CD4-positive, alpha-beta T cell treated with Interleukin-17A for 1 hour (primary cell): ENCODE data around the gene TNP2.

Source experiments
- DNase-seq: peaks from one replicate; pipeline ENCODE4 v3.0.0-alpha.2; 2020

The TNP2 gene

DNA sequence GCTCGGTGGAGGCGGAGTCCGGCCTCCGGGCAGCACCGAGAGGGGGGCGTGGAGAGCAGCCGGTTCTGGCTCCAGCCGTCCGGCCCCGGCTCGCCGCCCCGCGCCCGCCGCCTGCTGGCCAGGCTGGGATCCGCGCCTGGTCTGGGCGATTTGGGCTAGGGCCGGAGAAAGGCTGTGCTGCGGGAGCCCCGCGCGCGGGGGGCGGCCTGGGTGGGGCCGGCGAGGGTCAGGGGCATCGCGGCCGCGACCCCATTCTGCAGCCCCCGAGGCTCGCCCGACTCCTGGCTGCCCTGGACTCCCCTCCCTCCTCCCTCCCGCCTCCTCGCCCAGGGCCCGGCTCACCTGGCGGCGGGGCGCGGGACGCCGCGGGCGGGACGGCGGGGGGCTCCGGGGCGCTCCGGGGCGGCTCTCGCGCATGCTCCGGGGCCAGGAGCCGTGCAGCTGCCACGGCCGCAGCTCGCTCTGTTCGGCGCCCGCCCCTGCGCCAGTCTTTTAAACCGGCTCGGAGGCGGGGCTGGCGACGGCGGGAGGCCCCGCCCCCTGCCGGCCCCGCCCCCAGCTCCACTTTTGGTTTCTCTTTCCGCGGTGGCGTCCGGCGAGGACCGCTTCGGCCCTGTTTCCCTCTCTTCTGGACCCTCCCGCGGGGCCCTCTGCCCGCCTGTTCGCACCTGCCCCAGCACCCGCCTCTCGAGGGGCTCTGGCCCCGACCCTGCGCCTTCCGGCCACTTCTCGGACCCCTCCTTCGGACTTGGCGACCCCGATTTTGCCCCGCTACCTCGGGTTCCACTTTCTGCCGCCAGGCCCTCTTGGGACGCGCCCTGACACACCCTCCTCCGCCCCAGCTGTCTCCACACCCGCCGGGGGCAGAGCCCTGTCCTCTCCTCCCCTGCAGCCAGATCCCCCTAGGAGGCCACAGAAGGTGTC, 13.1 kb downstream of the TNP2 start, which contains the start of gene SOCS1:
Gene SOCS1 (minus strand): TSS at position 468 of the 924 bp plus-strand sequence. CDS start 726 bp downstream, outside the sequence.
- peak; percentile 89 for DNase-seq

DNA sequence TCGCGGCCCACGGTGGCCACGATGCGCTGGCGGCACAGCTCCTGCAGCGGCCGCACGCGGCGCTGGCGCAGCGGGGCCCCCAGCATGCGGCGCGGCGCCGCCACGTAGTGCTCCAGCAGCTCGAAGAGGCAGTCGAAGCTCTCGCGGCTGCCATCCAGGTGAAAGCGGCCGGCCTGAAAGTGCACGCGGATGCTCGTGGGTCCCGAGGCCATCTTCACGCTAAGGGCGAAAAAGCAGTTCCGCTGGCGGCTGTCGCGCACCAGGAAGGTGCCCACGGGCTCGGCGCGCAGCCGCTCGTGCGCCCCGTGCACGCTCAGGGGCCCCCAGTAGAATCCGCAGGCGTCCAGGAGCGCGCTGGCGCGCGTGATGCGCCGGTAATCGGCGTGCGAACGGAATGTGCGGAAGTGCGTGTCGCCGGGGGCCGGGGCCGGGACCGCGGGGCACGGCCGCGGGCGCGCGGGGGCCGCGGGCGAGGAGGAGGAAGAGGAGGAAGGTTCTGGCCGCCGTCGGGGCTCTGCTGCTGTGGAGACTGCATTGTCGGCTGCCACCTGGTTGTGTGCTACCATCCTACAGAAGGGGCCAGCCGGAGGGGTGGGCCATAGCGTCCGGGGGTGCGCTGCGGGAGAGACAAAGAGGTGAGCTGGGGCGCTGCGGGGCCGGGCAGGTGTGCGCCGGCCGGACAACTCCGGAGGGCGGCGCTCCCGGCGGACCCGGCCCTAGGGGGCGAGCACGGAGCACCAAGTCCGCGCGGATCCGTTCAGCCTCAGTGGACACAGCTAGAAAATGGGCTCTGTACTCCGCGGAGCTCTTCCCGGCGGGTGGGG, 14.0 kb downstream of the TNP2 start:
- peak; percentile 68 for DNase-seq

DNA sequence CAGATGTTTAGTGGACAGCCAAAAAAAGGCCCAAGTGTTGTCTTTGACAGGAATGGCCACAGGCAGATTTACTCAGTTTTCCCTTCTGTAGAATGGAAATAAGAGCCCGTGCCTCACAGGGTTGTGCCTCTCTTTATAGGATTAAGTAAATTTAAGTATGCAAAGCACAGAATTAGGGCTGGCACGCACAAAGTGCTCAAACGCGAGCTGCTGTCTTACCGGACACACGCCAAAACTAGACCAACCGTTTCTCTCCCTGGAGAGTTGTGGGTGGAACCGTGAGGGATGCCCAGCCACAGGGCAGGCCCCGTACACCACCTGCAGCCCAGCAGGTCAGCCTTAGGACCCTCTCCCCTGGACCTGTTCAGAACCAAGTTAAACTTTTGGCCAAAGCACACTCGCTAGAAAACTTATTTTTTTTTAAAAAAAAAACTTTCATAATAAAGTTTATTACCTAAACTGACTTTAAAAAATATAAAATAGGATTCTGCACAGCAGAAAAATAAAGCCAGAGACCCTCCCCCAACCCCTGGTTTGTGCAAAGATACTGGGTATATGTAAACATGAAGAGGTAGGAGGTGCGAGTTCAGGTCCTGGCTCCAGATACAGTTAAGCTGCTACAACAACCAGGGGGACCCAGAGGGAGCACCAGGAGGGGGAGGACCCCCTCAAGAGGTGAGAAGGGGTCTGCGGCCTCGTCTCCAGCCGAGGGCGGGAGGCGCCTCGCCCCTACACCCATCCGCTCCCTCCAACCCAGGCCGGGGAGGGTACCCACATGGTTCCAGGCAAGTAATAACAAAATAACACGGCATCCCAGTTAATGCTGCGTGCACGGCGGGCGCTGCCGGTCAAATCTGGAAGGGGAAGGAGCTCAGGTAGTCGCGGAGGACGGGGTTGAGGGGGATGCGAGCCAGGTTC, 14.9 kb downstream of the TNP2 start:
- DNase-seq, result no peak

DNA sequence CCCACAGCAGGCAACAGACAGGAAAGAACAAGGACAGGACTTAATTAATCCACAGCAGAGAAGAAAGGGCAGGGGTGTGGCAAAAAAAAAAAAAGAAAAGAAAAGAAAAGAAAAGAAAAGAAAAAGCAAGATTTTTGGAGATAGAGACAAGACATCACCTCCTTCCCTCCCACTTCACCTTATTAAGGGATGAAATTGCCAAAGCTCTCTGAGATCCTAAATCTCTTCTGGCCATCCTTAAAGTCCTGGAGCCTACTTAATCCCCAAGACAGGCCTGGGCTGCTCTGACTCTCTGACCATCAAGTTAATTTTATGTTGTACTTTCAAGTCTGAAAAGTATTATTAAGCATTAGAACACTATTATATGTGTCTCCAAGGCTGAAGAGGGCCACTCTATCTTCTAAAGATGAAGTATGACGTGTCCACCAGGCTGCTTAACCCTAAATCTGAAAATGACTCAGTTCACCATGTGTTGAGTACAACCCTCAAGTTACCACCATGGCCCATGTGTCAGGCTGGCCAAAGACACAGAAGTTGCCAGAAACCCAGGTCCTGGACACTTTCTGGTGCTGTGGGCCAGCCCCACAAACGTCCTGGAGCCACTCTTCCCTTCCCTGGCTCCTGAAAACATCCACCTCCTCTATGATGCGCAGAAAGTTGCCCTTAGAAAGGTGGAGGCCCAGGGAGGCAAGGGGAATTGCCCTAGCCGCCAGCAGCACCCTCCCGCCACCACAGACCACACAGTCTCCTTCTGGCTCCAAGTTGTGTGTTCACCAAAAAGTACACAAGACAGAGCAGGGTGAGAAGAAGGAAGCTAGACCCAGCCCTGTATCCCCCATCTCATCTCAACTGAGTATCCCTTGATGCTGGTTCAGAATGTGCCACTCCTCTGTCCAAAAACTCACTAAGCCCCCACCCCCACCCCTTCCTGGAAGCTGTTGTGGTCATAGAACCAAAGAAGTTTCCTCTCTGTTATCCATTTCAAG, 15.8 kb downstream of the TNP2 start:
- DNase-seq, result peak; percentile 70

DNA sequence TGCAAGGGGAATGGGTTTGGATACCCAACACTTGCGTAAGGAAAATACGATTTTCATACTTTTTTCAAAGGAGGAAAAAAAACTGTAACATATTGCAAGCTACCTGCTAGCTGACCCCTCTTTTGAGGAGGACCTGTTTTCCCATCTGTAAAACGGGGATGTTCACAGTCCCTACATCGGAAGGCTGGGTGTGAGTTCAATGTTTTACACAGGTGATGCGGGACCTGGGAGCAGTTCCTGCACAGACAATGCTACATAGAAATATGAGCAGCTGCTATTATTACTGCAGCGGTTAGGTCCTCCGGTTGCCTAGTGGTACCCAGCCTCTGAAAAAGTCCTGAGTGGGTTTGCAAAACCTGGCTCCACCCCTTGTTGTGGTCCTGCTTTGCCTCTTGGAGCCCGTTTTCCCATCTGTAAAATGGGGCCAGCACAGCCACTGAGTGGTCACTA, 16.6 kb downstream of the TNP2 start:
- DNase-seq, result no peak

DNA sequence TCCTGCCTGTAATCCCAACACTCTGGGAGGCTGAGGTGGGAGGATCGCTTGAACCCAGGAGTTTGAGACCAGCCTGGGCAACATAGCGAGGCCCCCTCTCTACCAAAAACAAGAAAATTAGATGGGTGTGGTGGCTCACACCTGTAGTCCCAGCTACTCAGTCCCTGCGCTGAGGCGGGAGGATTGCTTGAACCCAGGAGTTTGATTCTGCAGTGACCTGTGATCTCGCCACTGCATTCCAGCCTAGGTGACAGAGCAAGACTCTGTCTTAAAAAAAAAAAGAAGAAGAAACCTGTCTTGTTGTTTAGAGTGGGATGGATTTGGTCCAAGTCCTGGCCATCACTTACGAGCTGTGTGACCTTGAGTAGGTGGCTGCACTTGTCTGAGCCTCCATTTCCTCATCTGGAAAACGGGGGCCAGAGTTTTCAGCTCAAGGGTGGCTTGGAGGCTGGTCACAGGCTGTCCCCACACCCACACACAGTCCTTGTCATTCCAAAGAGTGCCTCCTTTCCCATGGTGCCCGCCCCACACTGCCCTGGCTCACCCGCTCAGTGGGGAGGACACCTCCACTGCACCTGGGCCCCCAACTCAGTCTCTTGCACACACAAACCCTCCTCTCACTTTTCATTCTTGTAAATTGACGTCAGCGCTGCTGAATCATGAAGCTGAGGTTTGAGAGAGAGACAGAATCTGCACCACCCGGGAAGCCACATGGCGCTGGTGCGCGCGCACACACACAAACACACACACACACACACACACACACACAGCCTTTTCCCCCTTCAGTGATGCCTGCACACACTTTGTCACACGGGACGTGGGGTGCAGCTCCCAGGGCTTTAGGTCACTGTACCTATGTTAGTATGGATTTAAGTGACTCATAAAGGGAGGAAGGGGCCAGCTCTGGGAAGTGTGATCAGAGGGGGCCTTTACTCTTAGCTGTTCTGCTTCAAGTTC, 17.3 kb downstream of the TNP2 start:
- DNase-seq, result peak; percentile 81

DNA sequence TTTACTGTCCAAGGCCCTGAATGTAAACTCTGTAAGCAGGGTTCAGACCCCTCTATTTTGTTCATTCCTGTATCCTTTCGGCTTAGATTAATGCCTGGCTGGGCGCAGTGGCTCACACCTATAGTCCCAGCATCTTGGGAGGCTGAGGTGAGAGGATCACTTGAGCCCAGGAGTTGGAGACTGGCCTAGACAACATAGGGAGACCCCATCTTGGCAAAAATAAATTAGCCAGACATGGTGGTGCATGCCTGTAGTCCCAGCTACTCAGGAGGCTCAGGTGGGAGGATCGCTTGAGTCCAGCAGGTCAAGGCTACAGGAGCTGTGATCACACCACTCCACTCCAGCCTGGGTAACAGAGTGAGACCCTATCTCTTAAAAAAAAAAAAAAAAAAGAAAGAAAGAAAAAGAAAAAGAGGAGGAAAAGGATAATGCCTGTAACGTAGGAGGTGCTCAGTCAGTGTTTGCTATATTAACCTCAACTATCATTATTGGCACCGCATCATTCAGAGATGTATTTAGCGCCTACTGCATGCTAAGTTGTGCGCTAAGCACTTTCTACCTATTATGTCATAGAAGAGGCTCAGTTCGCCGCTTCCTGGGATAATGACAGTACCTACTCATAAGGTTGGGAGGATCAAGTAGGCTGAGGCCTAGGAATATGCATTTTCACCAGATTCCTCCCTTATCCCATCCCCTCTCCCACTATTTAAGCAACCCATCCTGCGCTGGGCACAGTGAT, 18.2 kb downstream of the TNP2 start:
- DNase-seq, result no peak

DNA sequence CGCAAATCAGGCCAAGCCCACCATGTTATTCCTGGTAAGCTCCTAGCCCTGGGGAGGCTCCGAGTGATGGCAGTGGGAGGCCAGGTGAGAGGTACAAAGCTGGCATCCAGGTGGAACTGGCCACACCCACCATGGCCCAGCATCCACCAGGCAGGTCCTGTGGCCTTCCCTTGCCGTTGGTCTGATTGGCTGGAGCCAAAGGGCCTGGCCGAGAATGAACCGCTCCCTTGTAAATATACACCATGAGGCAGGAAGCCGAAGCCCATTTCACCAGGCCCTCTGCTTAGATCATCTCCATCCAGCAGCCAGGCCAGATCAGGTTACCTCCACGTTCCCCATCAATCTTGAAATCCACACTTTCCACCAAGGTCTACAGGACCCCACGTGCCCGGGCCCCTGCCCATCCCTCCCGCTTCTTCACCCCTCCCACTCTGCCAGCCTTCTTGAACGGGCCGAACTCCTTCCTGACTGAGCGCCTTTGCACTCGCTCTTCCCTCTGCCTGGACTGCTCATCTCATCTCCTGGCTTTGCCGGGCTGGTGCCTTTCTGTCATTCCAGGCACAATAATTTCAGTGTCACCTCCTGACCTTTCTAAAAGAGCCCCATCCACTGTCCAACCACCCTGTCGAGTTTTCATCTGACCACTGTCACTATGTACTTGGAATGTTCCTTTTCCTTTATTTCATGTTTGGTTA, 18.9 kb downstream of the TNP2 start:
- no peak for DNase-seq

DNA sequence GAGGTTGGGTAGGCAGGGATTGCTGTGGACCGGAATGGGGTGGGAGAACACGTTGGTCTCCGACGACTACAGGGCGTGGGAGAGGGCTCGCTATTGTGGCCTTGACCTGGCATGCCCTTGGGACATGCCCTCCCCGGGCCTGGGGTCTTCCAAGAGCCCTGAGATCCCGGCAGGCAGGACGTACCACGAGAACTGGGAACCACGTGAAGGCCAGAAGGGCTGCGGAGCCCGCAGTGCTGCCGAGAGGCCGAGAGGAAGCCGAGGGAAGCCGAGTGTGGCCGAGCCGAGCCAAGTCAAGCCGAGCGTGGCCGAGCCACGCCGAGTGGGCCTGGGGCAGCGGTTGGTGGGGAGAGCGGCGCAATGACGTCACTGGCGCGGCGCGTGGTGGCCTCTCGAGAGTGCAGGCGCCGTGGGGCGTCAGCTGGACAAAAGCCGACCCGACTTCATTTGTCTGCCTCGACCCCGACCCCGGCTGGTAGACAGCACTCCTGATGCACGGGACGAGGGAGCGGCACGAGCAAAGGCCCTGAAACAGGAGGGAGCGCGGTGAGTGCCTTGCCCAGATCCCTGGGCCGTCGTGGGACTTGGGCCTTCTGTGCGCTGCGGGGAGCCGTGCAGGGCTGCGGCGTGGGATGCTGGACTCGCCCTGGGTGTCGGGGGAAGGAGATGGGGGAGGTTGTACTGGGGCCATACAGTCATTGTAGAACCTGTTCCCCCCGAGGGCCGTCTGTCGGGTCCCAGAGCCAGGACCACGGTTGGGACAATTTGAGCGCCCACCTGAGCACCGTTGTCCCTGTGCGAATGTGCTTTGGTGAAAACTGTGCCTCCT, 19.7 kb downstream of the TNP2 start:
- no peak for DNase-seq

DNA sequence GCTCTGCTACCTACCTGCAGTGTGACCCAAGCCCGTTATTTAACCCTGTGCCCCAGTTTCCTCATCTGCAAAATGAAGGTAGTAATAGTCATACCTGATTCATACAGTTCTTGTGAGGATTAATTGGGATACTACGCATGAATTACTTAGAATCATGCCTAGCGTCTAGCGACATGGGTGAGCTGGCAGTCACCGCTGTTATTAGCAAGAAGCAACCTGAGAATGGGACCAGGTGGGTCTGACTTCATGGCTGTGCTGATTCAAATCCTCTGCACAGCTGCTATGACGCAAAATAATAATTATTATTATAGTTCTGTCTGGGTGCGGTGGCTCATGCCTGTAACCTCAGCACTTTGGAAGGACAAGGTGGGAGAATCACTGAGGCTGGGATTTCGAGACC, 21.0 kb downstream of the TNP2 start:
- DNase-seq, result no peak

DNA sequence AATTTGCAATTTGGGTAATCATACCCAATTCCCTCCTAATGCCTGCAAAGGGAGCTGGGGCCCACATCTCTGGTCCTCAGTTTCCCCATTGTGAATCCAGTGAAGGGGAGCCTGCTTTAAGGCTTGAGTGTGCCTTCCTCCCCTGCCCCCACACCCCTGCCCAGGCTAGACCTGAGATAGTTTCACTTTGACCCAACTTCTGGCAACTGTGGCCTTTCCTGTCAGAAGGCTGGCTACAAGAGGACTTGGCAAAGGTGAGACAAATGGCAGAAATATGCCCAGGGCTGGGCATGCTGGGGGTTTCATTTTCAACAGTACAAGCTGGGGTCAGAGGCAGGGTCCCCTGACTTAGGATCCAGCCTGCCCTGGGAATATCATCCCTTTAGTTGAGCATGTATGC, 23.1 kb downstream of the TNP2 start:
- no peak for DNase-seq

DNA sequence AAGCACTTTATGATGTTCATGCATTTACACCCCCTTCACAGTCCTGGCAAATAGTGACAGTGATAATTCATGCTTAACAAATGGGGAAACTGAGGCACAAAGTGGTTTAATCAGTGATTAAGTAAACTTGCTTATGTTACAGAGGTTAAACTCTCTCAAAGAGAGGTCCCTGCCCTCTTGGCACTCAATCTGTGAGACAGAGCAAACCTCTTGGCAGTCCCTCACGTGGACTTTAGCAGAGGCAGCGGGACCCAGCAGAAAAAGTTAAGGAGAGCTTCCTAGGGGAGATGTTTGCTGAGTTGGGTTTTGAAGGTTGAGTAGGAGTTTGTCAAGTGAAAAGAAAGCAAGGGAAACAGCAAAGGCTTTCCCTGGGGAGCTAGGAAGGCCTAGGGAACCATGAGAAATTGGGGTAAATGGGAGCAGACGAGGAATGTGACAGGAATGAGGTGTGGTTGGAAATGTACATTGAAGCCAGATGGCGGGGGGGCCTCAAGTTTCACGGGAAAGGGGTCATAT, 23.8 kb downstream of the TNP2 start:
- no peak for DNase-seq

DNA sequence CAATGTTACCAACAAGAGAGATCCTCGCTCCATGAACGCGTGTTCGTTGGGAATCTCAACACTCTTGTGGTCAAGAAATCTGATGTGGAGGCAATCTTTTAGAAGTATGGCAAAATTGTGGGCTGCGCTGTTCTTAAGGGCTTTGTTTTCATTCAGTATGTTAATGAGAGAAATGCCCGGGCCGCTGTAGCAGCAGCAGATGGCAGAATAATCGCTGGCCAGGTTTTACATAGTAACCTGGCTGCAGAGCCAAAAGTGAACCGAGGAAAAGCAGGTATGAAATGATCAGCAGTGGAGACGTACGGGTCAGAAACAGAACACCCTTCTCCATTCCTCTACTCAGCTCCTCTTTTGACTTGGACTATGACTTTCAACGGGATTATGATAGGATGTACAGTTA, 26.5 kb downstream of the TNP2 start:
- no peak for DNase-seq

DNA sequence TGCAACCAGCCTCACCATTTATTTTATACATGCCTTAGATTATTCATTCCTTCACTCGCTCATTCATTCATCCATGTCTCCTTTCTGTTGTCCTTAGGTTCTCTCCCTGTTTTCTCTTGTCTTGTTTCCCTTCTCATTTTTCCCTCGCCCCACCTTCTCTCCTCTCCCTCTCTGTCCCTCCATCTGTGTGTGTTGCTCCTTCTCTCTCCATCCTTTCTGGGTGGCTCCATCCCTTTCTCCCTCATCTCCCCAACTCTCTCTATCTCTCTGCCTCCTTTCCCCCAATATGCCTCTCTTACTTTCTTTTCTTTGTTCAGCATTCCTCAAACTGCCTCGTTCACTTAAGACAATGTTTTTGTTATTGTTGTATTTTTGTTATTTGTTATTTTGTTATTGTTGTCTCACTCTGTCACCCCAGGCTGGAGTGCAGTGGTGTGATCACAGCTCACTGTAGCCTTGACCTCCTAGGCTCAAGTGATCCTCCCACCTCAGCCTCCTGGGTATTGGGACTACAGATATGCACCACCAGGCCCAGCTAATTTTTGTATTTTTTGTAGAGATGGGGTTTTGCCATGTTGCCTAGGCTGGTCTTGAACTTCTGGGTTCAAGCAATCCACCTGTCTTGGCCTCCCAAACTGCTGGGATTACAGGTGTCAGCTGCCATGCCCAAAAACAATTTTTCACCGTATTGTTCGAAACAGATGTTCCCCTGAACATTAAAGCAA, 27.5 kb downstream of the TNP2 start:
- DNase-seq, result no peak

DNA sequence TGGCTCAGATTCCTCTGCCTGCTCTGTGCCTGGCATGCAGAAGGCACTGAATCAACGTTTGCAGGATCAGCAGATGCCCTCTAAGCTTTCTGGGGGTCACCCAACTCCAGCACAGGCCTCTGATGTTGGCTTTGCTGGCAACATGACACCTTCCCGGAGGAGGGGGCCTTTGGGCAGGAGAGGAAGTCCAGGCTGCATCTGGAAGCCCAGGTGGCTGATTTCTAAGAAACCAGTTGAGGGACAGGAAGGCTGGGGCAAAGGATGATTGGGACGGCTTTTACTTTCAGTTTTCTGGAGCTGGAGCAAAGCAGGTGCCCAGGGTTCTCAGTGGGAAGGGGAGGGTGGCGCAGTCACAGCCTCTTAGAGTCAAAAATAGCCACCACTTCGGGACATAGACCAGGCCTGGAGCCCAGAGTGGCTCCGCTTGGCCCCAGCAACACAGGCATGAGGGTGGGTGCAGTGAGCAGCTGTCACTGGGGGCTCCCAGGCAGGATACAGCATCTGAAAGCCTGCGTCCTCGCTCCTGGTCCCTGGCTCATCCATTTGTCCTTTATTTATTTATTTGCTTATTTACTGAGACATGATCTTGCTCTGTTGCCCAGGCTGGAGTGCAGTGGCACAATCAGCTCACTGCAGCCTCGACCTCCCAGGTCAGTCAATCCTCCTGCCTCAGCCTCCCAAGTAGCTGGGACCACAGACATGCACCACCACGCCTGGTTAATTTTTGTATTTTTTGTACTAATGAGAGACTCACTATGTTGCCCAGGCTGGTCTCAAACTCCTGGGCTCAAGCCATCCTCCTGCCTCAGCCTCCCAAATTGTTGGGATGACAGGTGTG, 28.3 kb downstream of the TNP2 start:
- no peak for DNase-seq
